Skin of body (tissue), 2 donors: ENCODE measurements around the gene ABCC1. TPM values are rescaled to one million over a fixed set of nuclear protein-coding genes. Genes with fewer than 3 reads are reported as not detected.
"Not testable (repeated sequence)": the region's sequence is repeated elsewhere in the genome, so short reads cannot be mapped to it uniquely, and the experiment has no call there.

Experiments used
- DNase-seq: peaks from one replicate; lab custom pipeline; 2025; lab: John Stamatoyannopoulos, UW
- total RNA-seq: library from RNA; depleted of rRNA; stranded (reverse); fragments of >200 nt; gene quantifications from one replicate; pipeline ENCODE4 v1.2.3, GENCODE V29; 2014

ABCC1 gene
- total RNA-seq, 1 donor from 2014 or later, result 20.4 TPM

DNA sequence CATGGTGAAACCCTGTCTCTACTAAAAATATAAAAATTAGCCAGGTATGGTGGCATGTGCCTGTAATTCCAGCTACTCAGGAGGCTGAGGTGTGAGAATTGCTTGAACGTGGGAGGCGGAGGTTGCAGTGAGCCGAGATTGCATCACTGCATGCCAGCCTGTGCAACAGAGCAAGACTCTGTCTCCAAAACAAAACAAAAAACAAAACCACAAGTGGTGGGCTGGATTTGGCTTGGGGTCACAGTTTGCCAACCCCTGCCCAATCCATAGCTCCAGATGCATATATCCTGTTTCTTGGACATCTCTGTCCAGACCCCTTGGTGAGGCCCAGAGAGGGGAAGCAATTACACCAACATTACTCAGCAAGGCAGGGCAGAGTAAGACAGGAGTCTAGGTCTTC, 232.3 kb downstream of the ABCC1 start:
- not testable (repeated sequence) for DNase-seq

DNA sequence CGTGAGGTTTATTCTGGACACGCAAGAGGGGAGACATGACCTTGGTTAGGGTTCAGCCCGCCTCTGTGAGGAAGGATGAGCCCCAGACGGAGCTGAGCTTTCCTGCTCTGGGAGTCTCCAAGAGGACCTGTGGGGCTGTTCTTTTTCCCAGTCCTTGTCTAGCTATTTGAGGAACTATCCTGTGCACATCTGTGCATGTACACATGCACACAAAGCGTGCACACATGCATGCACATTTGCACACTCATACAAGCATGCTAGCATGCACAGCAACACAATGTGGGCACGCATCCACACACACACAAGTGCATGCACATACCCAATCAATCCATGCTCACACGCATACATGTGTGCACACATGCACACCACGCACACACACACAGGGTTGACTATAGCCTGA, 233.5 kb downstream of the ABCC1 start:
- no peak for DNase-seq

GRCh38 chr16:16183562-16183961, 234.1 kb downstream of the ABCC1 start:
- no peak for DNase-seq

GRCh38 chr16:16184594-16184993, 235.2 kb downstream of the ABCC1 start:
- DNase-seq, result no peak

DNA sequence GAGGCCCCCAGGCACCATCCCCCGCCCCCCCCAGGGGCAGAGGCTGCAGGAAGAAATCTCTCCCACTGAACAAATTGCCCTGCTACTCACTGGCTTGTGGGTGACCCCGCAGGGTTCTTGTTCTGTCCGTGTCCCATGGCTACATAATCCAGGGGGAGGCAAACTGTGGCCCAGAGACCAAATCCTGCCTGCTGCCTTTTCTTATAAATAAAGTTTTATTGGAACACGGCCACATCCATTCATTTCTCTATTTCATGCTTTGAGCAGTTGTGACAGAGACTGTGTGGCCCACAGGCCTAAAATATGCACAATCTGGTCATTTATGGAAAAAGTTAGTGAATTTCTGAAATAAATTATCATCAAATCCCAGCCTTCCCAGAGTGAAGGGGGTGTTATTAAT, 235.7 kb downstream of the ABCC1 start:
- no peak for DNase-seq

DNA sequence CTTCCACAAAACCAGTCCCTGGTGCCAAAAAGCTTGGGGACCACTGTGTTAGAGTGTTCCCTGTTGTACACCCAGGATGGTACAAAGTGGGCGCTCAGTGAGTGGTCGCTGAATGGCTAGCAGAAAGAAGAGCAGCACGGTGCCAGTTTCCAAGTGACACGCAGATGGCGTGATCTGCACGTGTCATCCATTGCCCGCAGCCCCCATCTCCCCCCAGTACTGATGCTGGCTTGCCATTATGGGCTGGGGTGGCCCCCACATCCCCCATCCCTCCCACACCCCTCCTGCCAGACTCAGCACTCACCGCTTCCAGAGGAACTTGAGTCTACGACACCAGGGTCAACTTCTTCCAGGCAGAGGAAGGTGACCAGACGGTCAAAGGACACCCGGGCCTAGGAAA, 237.4 kb downstream of the ABCC1 start:
- DNase-seq, result no peak

DNA sequence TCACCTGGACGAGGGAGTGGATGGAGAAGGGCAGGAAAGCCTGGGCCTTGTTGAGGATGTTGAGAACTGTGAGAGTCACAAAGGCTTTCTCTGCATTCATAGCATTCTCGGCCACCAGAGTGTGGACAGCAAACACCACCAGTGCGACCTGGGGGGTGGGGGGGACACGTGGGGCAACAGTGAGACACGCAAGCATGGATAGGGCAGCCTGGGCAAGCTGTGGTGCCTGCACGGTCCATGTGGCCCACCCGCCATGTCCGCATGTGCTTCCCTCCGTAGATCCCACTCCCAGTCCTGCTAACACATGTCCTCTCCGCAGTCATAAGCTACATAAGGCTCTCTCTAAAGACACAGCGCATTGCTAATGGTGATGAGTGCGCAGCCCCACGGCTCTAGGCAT, 239.4 kb downstream of the ABCC1 start:
- DNase-seq, result no peak

DNA sequence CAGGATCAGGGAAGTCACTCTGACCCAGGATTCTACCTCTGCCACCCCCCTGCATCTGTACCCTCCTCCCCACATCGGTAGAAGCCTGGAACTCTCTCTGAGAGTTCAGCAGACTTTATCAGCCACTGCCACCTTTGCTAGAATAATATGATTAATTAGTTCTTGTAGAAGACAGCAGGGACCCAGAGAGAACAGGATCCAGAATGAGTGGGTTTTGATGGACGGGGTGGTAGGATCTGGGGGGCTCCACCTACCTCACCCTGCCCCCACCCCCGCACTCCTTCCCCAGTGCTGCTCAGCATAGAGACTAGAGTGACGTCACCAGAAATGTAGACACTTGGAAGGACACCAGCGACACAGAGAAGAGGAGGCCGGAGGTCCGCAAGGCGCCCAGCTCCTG, 240.4 kb downstream of the ABCC1 start:
- DNase-seq, result no peak

DNA sequence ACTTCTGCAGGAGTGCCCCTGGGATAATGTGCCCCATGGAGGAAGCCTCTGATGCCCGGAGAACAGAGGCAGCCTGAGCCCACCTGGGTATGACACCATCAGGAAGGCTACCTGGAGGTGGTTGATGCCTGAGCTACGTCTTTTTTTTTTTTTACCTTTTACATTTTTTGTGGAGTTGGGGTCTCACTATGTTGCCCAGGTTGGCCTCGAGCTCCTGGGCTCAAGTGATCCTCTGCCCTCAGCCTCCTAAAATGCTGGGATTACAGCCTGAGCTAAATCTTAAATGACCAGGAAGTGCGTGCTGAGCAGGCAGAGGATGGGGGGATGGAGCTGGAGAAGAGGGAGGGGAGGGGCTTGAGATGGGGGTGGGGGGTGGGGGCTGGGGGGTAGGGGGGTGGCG, 241.1 kb downstream of the ABCC1 start:
- no peak for DNase-seq

- not testable (repeated sequence) for DNase-seq
These were observed 241.6 kb downstream of the ABCC1 start for GRCh38 chr16:16190966-16191365.

- DNase-seq, result no peak
These were observed 242.2 kb downstream of the ABCC1 start for GRCh38 chr16:16191493-16192167.

Other genes starting within 250 kb of the ABCC1 start
- gene MYH11, start 92.6 kb upstream of the ABCC1 start, total RNA-seq, result 23.3 TPM
- 34.7 TPM for gene CEP20, start 61.0 kb upstream of the ABCC1 start, total RNA-seq